Measurements from ENCODE around the gene GAGE12J. TPM values are rescaled to one million over a fixed set of nuclear protein-coding genes. Genes with fewer than 3 reads are reported as not detected.
"Not testable (repeated sequence)": the region's sequence is repeated elsewhere in the genome, so short reads cannot be mapped to it uniquely, and the experiment has no call there.

GAGE12J gene, protein sequence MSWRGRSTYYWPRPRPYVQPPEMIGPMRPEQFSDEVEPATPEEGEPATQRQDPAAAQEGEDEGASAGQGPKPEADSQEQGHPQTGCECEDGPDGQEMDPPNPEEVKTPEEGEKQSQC
- total RNA-seq, result not detected in 2 replicates

DNA sequence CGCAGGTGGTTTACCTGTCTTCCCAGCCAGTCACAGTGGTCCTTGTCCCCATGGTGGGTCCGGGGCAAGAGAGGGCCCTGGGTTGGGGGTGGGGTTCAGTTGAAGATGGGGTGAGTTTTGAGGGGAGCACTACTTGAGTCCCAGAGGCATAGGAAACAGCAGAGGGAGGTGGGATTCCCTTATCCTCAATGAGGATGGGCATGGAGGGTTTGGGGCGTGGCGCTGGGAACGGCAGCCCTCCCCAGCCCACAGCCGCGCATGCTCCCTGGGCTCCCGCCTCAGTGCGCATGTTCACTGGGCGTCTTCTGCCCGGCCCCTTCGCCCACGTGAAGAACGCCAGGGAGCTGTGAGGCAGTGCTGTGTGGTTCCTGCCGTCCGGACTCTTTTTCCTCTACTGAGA lies at the start of gene GAGE12J:
TSS of gene GAGE12J (plus strand) at position 301 of the 400 bp plus-strand sequence. CDS start 1,157 bp downstream, outside the sequence.
- intact Hi-C loops (cut with micrococcal nuclease), result not testable (repeated sequence)

GRCh38 chrX:49272421-49272820 lies 49.4 kb upstream of the GAGE12J start:
- intact Hi-C loops (cut with micrococcal nuclease), result loop anchor here (2.0 to 5.0 kb wide), 2 partner anchors 20 to 270 kb away; partner anchors contain the start of gene GRIPAP1

- intact Hi-C loops (cut with micrococcal nuclease), result loop anchor here (1.0 to 5.0 kb wide), 3 partner anchors 20 to 271 kb away; partner anchors contain the start of gene GRIPAP1
Measured at GRCh38 chrX:49273181-49273727, 48.6 kb upstream of the GAGE12J start.

DNA sequence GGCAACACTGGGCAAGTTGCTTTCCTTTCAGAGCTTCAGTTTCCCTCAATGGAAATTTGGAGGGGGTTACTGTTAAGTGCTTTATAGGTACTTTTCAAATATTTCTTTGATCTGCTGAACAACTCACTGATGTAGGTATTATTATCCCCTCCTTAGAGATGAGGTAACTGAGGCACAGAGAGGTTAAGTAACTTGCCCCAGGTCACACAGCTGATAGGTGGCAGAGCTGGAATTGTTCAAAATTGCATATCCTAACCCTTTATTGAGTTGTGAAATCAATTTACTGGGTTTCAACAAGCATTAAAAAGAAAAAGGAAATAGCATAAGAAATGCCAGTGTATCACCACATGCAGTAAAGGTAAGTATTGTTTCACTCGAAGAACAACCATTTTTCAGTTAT lies 45.6 kb upstream of the GAGE12J start:
- intact Hi-C loops (cut with micrococcal nuclease), result no loop called here

GRCh38 chrX:49276671-49277534 lies 44.9 kb upstream of the GAGE12J start:
- intact Hi-C loops (cut with micrococcal nuclease), result no loop called here

- intact Hi-C loops (cut with micrococcal nuclease), result no loop called here
Measured at GRCh38 chrX:49277535-49277830, 44.4 kb upstream of the GAGE12J start.

DNA sequence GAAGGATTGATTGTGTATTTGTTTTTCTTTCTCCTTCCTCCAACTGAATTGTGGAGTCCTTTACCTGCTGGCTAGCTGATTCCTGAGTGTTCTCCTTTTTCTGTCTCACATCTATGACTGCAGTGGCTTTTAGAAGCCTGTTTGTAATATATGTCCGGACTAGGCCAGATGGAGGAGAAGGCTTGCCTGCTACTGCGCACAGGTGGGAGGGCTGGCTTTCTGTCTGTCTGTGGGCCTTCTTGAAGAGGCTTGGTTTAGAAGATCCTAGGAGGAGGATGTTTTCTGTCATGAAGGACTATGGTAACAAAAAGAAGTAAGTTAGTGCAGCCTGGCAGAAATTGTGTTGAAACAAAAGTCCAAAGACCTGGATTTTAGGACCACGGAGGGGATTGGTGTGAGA lies 43.8 kb upstream of the GAGE12J start:
- intact Hi-C loops (cut with micrococcal nuclease), result no loop called here

- intact Hi-C loops (cut with micrococcal nuclease), result no loop called here
Measured at GRCh38 chrX:49282647-49283011, 39.2 kb upstream of the GAGE12J start.

- intact Hi-C loops (cut with micrococcal nuclease), result no loop called here
Measured at GRCh38 chrX:49284212-49284611, 37.6 kb upstream of the GAGE12J start.

DNA sequence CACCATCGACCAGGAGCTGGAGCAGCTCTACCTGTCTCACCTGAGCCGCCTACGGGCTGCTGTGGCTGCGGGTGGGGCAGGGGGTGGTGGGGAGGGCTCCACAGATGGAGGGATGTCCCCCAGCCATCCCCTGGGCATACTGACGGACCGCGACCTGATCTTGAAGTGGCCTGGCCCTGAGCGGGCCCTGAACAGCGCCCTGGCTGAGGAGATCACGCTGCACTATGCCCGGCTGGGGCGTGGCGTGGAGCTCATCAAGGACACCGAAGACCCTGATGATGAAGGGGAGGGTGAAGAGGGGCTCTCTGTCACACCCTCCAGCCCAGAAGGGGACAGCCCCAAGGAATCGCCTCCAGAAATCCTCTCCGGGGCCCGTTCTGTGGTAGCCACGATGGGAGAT lies 35.7 kb upstream of the GAGE12J start:
- intact Hi-C loops (cut with micrococcal nuclease), result no loop called here

DNA sequence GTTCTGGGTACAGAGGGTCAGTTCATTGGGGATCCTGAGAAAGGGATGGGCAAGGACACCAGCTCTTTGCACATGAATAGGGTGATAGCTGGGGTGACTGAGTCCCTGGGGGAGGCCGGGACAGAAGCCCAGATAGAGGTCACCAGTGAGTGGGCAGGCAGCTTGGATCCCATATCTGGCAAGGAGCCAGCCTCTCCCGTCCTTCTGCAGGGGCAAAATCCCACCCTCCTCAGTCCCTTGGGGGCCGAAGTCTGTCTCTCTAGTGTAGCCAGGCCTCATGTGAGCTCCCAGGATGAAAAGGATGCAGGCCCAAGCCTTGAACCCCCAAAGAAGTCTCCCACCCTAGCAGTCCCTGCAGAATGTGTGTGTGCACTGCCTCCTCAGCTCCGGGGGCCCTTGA lies 35.3 kb upstream of the GAGE12J start:
- intact Hi-C loops (cut with micrococcal nuclease), result no loop called here

DNA sequence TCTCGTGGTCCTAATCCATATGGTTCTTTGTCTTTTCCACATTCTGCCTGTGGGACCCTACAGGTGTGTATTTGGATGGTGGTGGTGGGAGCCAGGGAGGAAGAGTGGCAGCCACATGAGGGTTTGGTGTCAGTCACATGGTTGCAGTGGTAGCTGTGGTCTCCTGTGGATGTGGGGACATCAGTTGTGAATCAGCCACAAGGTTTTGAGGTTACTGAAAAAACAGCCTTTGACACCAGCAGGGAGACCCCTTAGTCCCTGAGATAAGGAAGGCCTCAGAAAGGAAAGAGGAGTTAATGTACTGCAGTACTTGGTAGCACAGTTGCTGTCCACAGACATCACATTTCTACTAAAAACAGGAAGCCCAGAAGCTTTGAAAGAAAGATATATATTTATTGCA lies 34.2 kb upstream of the GAGE12J start:
- intact Hi-C loops (cut with micrococcal nuclease), result no loop called here

GRCh38 chrX:49290215-49290614 lies 31.6 kb upstream of the GAGE12J start:
- intact Hi-C loops (cut with micrococcal nuclease), result no loop called here

GRCh38 chrX:49291615-49292337 lies 30.1 kb upstream of the GAGE12J start:
- intact Hi-C loops (cut with micrococcal nuclease), result loop anchor here (1.0 to 2.0 kb wide), 3 partner anchors 17 to 463 kb away; no protein-coding TSS in a partner anchor

DNA sequence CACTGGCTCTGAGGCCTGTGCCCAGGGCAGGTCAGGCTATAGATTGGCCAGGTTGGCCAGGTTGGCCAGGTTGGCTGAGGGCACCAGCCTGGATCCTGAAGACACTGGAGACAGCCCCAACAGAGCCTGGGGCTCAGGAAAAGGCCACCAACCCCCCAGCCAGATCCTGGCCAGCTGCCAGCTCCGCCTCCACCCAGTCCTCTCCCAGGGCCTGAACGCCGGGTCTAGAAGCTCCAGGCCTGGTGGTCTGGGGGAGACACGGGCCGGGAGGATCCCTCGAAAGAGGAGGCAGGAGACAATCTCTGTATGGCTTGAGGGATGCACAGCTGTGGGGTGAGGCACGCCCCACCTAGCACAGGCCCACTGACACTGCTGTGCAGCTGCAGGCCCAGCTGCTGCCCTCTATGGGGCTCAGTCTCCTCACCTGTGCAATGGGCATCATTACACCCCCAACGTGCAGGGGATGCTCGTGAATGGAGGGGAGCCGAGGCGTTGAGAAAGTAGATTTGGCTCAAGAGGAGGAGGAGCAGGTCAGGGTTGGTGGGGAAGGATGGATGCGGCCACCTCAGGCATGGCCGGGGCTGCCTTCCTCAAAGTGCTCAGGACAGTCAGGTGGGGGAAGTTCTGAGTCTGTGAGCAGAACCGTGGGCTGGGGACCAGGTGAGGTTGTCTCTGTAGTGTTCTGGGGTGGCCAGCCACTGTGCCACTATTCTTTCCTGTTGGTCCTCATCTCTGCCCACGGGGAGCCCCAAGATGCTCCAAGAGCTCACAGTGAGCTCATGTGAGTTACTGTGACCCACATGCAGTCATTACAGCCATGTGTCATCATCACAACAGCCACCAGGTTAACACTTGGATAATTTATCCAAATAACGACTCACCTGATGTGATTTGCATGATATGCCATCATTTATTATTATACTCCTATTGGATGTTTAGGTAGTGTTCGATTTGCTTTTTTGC lies 29.2 kb upstream of the GAGE12J start:
- intact Hi-C loops (cut with micrococcal nuclease), result loop anchor here (1.0 to 2.0 kb wide), 3 partner anchors 16 to 462 kb away; no protein-coding TSS in a partner anchor

DNA sequence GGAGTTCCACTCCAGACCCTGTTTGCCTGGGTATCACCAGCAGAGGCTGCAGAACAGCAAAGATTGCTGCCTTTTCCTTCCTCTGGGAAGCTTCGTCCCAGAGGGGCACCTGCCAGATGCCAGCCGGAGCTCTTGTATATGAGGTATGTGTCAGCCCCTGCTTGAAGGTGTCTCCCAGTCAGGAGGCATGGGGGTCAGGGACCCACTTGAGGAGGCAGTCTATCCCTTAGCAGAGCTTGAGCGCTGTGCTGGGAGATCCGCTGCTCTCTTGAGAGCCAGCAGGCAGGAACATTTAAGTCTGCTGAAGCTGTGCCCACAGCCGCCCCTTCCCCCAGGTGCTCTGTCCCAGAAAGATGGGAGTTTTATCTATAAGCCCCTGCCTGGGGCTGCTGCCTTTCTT lies 22.5 kb upstream of the GAGE12J start:
- intact Hi-C loops (cut with micrococcal nuclease), result not testable (repeated sequence)

GRCh38 chrX:49300703-49301102 lies 21.1 kb upstream of the GAGE12J start:
- intact Hi-C loops (cut with micrococcal nuclease), result no loop called here

DNA sequence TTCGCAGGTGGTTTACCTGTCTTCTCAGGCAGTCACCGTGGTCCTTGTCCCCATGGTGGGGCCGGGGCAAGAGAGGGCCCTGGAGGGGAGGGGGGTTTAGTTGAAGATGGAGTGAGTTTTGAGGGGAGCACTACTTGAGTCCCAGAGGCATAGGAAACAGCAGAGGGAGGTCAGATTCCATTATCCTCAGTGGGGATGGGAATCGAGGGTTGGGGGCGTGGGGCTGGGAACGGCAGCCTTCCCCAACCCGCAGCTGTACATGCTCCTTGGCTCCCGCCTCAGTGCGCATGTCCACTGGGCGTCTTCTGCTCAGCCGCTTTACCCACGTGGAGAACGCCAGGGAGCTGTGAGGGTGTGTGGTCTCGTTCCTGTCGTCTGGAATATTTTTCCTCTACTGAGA lies 18.5 kb upstream of the GAGE12J start, which contains the start of gene GAGE10:
TSS of gene GAGE10 (plus strand) at position 301 of the 400 bp plus-strand sequence. CDS start 1,214 bp downstream, outside the sequence.
- intact Hi-C loops (cut with micrococcal nuclease), result no loop called here

DNA sequence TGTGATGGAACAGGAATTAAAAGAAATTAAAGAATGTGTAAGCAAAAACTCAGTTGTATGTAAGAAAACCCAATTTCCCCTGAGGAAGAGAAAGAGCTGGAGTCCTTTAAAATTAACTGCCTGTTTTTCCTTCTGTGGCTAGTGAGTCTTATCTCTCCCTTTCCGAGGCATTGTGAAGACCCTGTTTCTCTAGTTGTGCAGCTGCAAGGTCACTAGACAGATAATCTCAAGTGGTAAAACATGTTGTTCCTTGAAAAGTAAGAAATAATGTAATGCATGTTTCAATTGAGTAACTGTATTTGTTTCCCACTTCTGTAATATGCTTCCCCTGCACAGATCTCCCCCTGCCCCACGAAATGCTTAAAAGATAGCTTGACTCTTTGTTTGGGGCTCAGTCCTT lies 14.1 kb upstream of the GAGE12J start:
- intact Hi-C loops (cut with micrococcal nuclease), result loop anchor here (2.0 kb wide), 2 partner anchors 15 to 73 kb away; partner anchors contain the start of gene CCDC22

GRCh38 chrX:49308604-49309269 lies 13.1 kb upstream of the GAGE12J start:
- intact Hi-C loops (cut with micrococcal nuclease), result loop anchor here (1.0 to 2.0 kb wide), 4 partner anchors 16 to 117 kb away; partner anchors contain the start of gene CCDC22
